Fibroblast of mammary gland (primary cell): Measurements from ENCODE around the gene HPSE2.

Source experiments
- DNase-seq: peaks from one replicate; pipeline ENCODE4 v3.0.0-alpha.2; 2010; ENCODE audit warnings: low read depth
- H3K4me3 ChIP-seq: 2 replicates; pipeline ENCODE4 v1.5.1; 2011; ENCODE audit warnings: low read depth, mild to moderate bottlenecking, low read length, moderate library complexity; ENCODE audit not compliant: control insufficient read depth
- CTCF ChIP-seq: conservative IDR thresholded peaks from 2 replicates; pipeline ENCODE4 v1.5.1; 2011; ENCODE audit warnings: low read depth, low read length, inconsistent platforms; ENCODE audit not compliant: control insufficient read depth, insufficient read depth

The HPSE2 gene

GRCh38 chr10:98617906-98618520 is 617.6 kb downstream of the HPSE2 start:
- no peak overlapping the region for H3K4me3 ChIP-seq
- DNase-seq = no peak
- TF ChIP-seq CTCF = no peak

GRCh38 chr10:98613446-98613845 is 622.2 kb downstream of the HPSE2 start:
- no peak for TF ChIP-seq CTCF
- H3K4me3 ChIP-seq = no peak overlapping the region
- DNase-seq = no peak

DNA sequence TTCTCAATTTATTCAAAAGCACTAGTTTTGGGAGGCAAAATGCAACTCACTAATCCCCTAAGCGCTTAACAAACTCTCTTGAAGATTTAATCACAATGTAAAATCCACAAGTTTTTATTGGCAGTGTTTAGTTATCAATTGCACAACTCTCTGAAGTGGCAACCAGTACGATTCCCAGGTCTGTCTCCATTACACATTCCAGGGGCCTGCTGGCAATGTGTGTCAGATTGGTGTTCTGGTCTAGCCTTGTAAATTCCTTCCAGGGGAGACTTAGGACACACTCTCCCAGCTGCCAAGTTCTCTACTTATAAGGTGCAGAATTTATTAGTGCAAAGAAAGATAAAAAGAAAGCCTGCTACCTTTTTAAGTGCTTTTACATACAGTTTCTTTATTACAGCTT is 624.2 kb downstream of the HPSE2 start:
- H3K4me3 ChIP-seq = no peak overlapping the region
- DNase-seq = peak; percentile 53
- TF ChIP-seq CTCF = no peak

DNA sequence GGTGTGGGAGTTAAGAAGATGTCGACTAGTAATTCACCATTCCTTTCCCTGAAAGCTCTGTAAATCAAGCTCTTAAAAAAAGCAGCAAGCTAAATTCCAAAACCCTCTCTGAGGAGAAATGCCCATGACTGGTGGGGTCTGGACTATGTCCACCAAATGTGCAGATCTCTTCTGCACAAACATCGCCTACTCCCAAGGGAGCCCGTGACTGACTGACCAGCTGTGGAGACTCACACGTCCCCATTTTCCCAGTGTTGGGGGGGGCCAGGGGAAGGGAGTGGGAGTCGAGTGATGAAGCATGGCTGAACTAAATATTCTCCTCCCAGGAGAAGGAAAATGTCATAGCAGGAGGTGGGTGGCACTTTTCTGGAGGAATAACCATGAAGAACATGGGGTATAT is 624.8 kb downstream of the HPSE2 start:
- H3K4me3 ChIP-seq = no peak overlapping the region
- TF ChIP-seq CTCF = no peak
- peak; percentile 21 for DNase-seq

DNA sequence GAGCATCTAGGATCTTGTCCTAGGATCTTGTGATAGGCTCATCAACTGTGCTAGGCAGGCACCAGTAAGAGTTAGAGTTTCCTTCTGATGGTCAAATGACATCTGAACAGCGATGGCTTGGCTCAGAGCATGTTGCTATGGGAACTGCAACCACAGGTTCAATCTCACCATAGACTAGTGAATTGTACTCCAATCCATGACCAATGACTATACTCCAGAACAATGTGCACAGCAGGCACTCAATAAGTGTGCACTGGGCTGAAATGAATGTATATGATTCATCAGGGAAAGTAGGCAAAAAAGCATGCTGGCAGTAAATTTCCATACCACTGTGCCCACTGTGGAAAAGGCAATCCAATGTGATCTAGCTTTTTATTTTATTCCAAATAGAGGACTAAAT is 625.4 kb downstream of the HPSE2 start:
- TF ChIP-seq CTCF = no peak
- peak; percentile 45 for DNase-seq
- H3K4me3 ChIP-seq = no peak overlapping the region

DNA sequence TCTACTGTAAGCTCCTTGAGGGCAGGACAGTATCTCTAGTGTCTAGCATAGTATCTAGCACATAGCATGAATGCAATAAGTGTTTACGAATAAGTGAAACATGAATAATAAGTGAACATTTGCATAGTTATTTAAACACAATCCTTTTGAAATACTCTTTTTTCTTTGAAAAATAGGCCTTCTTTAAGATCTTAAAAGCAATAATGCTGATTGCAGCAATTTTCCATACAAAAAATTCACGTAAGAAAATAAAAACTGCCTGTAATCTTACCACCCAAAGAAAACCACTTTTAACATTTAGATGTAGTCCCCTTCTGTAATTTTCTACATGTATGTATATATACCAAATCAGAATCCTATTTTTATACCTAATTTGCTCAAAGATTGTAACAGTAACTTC is 626.4 kb downstream of the HPSE2 start:
- TF ChIP-seq CTCF = no peak
- no peak overlapping the region for H3K4me3 ChIP-seq
- DNase-seq = no peak

DNA sequence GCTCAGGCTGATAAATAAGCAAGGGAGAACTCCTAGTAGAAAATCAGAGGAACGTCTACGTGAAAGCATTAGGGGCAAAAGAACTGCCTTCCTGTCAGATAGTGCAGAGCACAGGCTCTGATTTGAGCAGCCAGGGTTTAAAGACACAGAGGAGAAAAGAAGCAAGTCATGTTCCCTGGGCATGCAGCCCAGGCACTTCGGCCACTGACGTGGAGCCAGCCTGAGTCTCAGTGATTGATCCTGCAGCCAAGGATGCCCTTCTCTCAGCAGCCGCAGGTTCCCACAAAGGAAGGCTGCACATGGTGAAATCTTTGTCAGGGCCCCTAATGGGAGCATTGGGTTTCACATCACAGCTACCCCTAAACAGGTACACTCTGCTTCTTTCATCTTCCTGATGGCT is 627.2 kb downstream of the HPSE2 start:
- H3K4me3 ChIP-seq = no peak overlapping the region
- TF ChIP-seq CTCF = no peak
- DNase-seq = peak; percentile 51
